Measurements from ENCODE around the gene SLC22A15. TPM values are rescaled to one million over a fixed set of nuclear protein-coding genes. Genes with fewer than 3 reads are reported as not detected.

The SLC22A15 gene
- polyA plus RNA-seq, 1 experiment, result not detected

- POLR2A ChIA-PET, result no interaction called here
- Histone ChIP-seq H3K27me3 (ENCODE audit: control insufficient read depth, insufficient read depth, low read length) (no peaks in the 10 kb centered on the region), H3K9me3 (ENCODE audit: control insufficient read depth, insufficient read depth, low read length) (no peaks in the 10 kb centered on the region), H3K4me3 (ENCODE audit: low read depth, low read length) (no peak overlapping the region), H3K27ac (ENCODE audit: low read depth, low read length) (no peak overlapping the region)
- no peak for TF ChIP-seq CTCF (IDR thresholded peaks at IDR 0.05; ENCODE audit: low read depth, low read length)
- CTCF ChIA-PET, result interaction anchor here (0.6 to 1.0 kb wide), 2 partner anchors 390 to 403 kb away, joined by 4 read pairs; no protein-coding TSS in a partner anchor
- DNase-seq (ENCODE audit: low read depth, low spot score), result no peak
Observed at GRCh38 chr1:116096013-116096618, 119.8 kb downstream of the SLC22A15 start.

DNA sequence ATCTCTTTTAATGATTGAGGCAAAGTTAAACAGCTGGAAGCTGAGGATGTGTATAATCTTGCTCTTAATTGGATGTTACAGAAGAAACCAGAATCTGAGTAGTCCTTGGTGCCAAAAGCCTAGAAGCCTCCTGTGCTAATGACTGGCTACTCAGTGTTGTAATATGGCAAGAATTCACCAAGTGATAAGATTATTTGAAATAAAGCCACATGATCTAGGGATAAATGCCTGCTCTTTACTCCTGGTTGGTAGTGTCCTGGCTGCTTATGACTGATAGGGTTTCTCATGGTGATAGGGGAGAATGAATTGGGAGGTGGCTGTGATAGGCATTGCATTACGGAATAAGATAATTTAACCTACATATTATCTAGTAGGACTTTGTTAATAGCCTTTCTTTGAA is 121.3 kb downstream of the SLC22A15 start:
- Histone ChIP-seq H3K27me3 (ENCODE audit: control insufficient read depth, insufficient read depth, low read length) (no peaks in the 10 kb centered on the region), H3K9me3 (ENCODE audit: control insufficient read depth, insufficient read depth, low read length) (no peaks in the 10 kb centered on the region), H3K27ac (ENCODE audit: low read depth, low read length) (no peak overlapping the region), H3K4me3 (ENCODE audit: low read depth, low read length) (no peak overlapping the region)
- no peak for DNase-seq (ENCODE audit: low read depth, low spot score)
- ChIA-PET POLR2A (no interaction called here), CTCF (no interaction called here)
- no peak for TF ChIP-seq CTCF (IDR thresholded peaks at IDR 0.05; ENCODE audit: low read depth, low read length)

- Histone ChIP-seq H3K4me3 (ENCODE audit: low read depth, low read length) (no peak overlapping the region), H3K9me3 (ENCODE audit: control insufficient read depth, insufficient read depth, low read length) (no peaks in the 10 kb centered on the region), H3K27ac (ENCODE audit: low read depth, low read length) (no peak overlapping the region), H3K27me3 (ENCODE audit: control insufficient read depth, insufficient read depth, low read length) (no peaks in the 10 kb centered on the region)
- CTCF ChIA-PET, result no interaction called here
- TF ChIP-seq CTCF (IDR thresholded peaks at IDR 0.05; ENCODE audit: low read depth, low read length), result no peak
- POLR2A ChIA-PET, result no interaction called here
- no peak for DNase-seq (ENCODE audit: low read depth, low spot score)
Observed at GRCh38 chr1:116099379-116099778, 123.1 kb downstream of the SLC22A15 start.

DNA sequence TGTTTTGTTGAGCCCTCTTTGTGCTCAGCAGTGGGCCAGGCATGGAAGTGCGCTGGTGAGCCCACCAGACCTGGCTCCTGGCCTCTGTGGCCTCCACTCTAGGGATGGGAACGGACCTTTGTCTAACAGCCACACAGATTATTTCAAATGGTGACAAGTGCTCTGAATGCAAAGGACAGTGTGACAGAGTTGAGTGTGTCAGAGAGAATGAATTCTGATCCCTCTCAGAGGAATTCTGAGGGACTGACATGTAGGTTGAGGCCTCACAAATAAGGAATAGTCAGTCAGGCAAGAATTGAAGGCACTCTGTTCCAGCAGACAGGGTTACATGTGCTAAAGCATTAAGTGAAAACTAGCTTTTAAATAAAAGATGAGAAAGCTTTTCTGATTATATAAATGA is 123.6 kb downstream of the SLC22A15 start:
- CTCF ChIA-PET, result no interaction called here
- no peak overlapping the region for H3K4me3 ChIP-seq (ENCODE audit: low read depth, low read length)

GRCh38 chr1:116104667-116105066 is 128.4 kb downstream of the SLC22A15 start:
- DNase-seq (ENCODE audit: low read depth, low spot score), result no peak
- Histone ChIP-seq H3K4me3 (ENCODE audit: low read depth, low read length) (no peak overlapping the region), H3K27ac (ENCODE audit: low read depth, low read length) (no peak overlapping the region), H3K27me3 (ENCODE audit: control insufficient read depth, insufficient read depth, low read length) (no peaks in the 10 kb centered on the region), H3K9me3 (ENCODE audit: control insufficient read depth, insufficient read depth, low read length) (no peaks in the 10 kb centered on the region)
- no peak for TF ChIP-seq CTCF (IDR thresholded peaks at IDR 0.05; ENCODE audit: low read depth, low read length)
- CTCF ChIA-PET, result no interaction called here
- POLR2A ChIA-PET, result no interaction called here

More for the DNA sequence above, 123.6 kb downstream of the SLC22A15 start:
- H3K27ac ChIP-seq (ENCODE audit: low read depth, low read length), result no peak overlapping the region
- no peaks in the 10 kb centered on the region for H3K9me3 ChIP-seq (ENCODE audit: control insufficient read depth, insufficient read depth, low read length)
- POLR2A ChIA-PET, result no interaction called here
- TF ChIP-seq CTCF (IDR thresholded peaks at IDR 0.05; ENCODE audit: low read depth, low read length), result no peak
- DNase-seq (ENCODE audit: low read depth, low spot score), result no peak
- no peaks in the 10 kb centered on the region for H3K27me3 ChIP-seq (ENCODE audit: control insufficient read depth, insufficient read depth, low read length)

Measured in AG04450 (cell line).